BLaER1 (cell line): Measurements from ENCODE around the gene OR5I1.

Experiments used
- H3K27ac ChIP-seq: shearing (Covaris generic); formaldehyde crosslinking; 2 replicates; pipeline ENCODE4 v1.8.1; 2022
- H3K27me3 ChIP-seq: shearing (Covaris generic); formaldehyde crosslinking; 2 replicates; pipeline ENCODE4 v1.8.1; 2022
- H3K36me3 ChIP-seq: shearing (Covaris generic); formaldehyde crosslinking; 2 replicates; pipeline ENCODE4 v1.8.1; 2022
- H3K4me1 ChIP-seq: shearing (Covaris generic); formaldehyde crosslinking; 2 replicates; pipeline ENCODE4 v1.8.1; 2022
- H3K4me2 ChIP-seq: shearing (Covaris generic); formaldehyde crosslinking; 2 replicates; pipeline ENCODE4 v1.8.1; 2022
- H3K4me3 ChIP-seq: shearing (Covaris generic); formaldehyde crosslinking; 2 replicates; pipeline ENCODE4 v1.8.1; 2022
- H3K9ac ChIP-seq: shearing (Covaris generic); formaldehyde crosslinking; 2 replicates; pipeline ENCODE4 v1.8.1; 2022
- H3K9me3 ChIP-seq: shearing (Covaris generic); formaldehyde crosslinking; 2 replicates; pipeline ENCODE4 v1.8.1; 2022
- H4K20me1 ChIP-seq: shearing (Covaris generic); formaldehyde crosslinking; 2 replicates; pipeline ENCODE4 v1.8.1; 2022
- Cebpa-rat ChIP-seq: shearing (Covaris generic); IDR thresholded peaks from 2 replicates; pipeline ENCODE4 v1.8.1; 2022

The OR5I1 gene

GRCh38 chr11:55936300-55936699, at the start of gene OR5I1:
TSS of gene OR5I1 (minus strand) at chr11:55936400. CDS start at chr11:55936400, 0 bp downstream.
- Histone ChIP-seq H3K27me3 (no peaks in the 10 kb centered on the region), H3K9me3 (no peaks in the 10 kb centered on the region), H3K9ac (no peak within 1 kb of the TSS), H3K4me2 (no peak within 1 kb of the TSS), H3K4me3 (no peak within 1 kb of the TSS), H3K36me3 (no peaks in the 10 kb centered on the region), H4K20me1 (no peaks in the 10 kb centered on the region), H3K4me1 (no peaks in the 10 kb centered on the region), H3K27ac (no peak within 1 kb of the TSS)
- no peak for TF ChIP-seq Cebpa-rat

GRCh38 chr11:55970935-55971334, 34.7 kb upstream of the OR5I1 start:
- no peak overlapping the region for H3K27ac ChIP-seq
- no peak for TF ChIP-seq Cebpa-rat
- H3K4me3 ChIP-seq: no peak overlapping the region
- H3K9me3 ChIP-seq: no peaks in the 10 kb centered on the region
- H3K9ac ChIP-seq: no peak overlapping the region
- H3K27me3 ChIP-seq: no peaks in the 10 kb centered on the region
- H3K4me1 ChIP-seq: no peaks in the 10 kb centered on the region
- H3K4me2 ChIP-seq: no peak overlapping the region
- no peaks in the 10 kb centered on the region for H3K36me3 ChIP-seq
- no peaks in the 10 kb centered on the region for H4K20me1 ChIP-seq

- Histone ChIP-seq H3K9ac (no peak within 1 kb of the TSS), H3K9me3 (no peaks in the 10 kb centered on the region), H3K27ac (no peak within 1 kb of the TSS), H4K20me1 (no peaks in the 10 kb centered on the region), H3K27me3 (no peaks in the 10 kb centered on the region), H3K4me1 (no peaks in the 10 kb centered on the region), H3K4me2 (no peak within 1 kb of the TSS), H3K4me3 (no peak within 1 kb of the TSS), H3K36me3 (no peaks in the 10 kb centered on the region)
- TF ChIP-seq Cebpa-rat: no peak
Measured at GRCh38 chr11:55969845-55970244, 33.6 kb upstream of the OR5I1 start, which contains the start of gene OR10AG1. TSS of gene OR10AG1 (minus strand) at chr11:55969945. CDS start at chr11:55969907, 38 bp downstream.

GRCh38 chr11:55967914-55968313, 31.7 kb upstream of the OR5I1 start:
- H3K4me3 ChIP-seq: no peak overlapping the region
- H4K20me1 ChIP-seq: no peaks in the 10 kb centered on the region
- no peak for TF ChIP-seq Cebpa-rat
- H3K9me3 ChIP-seq: no peaks in the 10 kb centered on the region
- no peak overlapping the region for H3K4me2 ChIP-seq
- H3K36me3 ChIP-seq: no peaks in the 10 kb centered on the region
- H3K4me1 ChIP-seq: no peaks in the 10 kb centered on the region
- no peaks in the 10 kb centered on the region for H3K27me3 ChIP-seq
- H3K27ac ChIP-seq: no peak overlapping the region
- H3K9ac ChIP-seq: no peak overlapping the region

GRCh38 chr11:55966391-55966790, 30.2 kb upstream of the OR5I1 start:
- no peak overlapping the region for H3K27ac ChIP-seq
- no peaks in the 10 kb centered on the region for H3K4me1 ChIP-seq
- no peak overlapping the region for H3K9ac ChIP-seq
- TF ChIP-seq Cebpa-rat: no peak
- no peak overlapping the region for H3K4me3 ChIP-seq
- H3K4me2 ChIP-seq: no peak overlapping the region
- no peaks in the 10 kb centered on the region for H3K36me3 ChIP-seq
- no peaks in the 10 kb centered on the region for H4K20me1 ChIP-seq
- no peaks in the 10 kb centered on the region for H3K9me3 ChIP-seq
- no peaks in the 10 kb centered on the region for H3K27me3 ChIP-seq

GRCh38 chr11:55956521-55956920, 20.3 kb upstream of the OR5I1 start:
- Histone ChIP-seq H3K36me3 (no peaks in the 10 kb centered on the region), H4K20me1 (no peaks in the 10 kb centered on the region), H3K27ac (no peak overlapping the region), H3K4me3 (no peak overlapping the region), H3K9ac (no peak overlapping the region), H3K4me2 (no peak overlapping the region), H3K9me3 (0 out of 2 replicates have a peak, but pooled peaks cover 5% of the 10 kb centered on the region), H3K4me1 (no peaks in the 10 kb centered on the region), H3K27me3 (no peaks in the 10 kb centered on the region)
- TF ChIP-seq Cebpa-rat: no peak

- Histone ChIP-seq H3K4me1 (no peaks in the 10 kb centered on the region), H3K9ac (no peak overlapping the region), H3K27me3 (no peaks in the 10 kb centered on the region), H4K20me1 (no peaks in the 10 kb centered on the region), H3K36me3 (no peaks in the 10 kb centered on the region), H3K9me3 (no peaks in the 10 kb centered on the region), H3K4me2 (no peak overlapping the region), H3K4me3 (no peak overlapping the region), H3K27ac (no peak overlapping the region)
- no peak for TF ChIP-seq Cebpa-rat
Measured at GRCh38 chr11:55949330-55949729, 13.1 kb upstream of the OR5I1 start.

- H3K4me3 ChIP-seq: no peak overlapping the region
- no peak overlapping the region for H3K27ac ChIP-seq
- no peaks in the 10 kb centered on the region for H3K9me3 ChIP-seq
- H3K9ac ChIP-seq: no peak overlapping the region
- no peaks in the 10 kb centered on the region for H3K27me3 ChIP-seq
- no peaks in the 10 kb centered on the region for H3K4me1 ChIP-seq
- no peak for TF ChIP-seq Cebpa-rat
- no peaks in the 10 kb centered on the region for H4K20me1 ChIP-seq
- no peaks in the 10 kb centered on the region for H3K36me3 ChIP-seq
- no peak overlapping the region for H3K4me2 ChIP-seq
Measured at GRCh38 chr11:55942785-55943392, 6.7 kb upstream of the OR5I1 start.

- Histone ChIP-seq H3K9me3 (no peaks in the 10 kb centered on the region), H3K4me3 (no peak overlapping the region), H3K27me3 (no peaks in the 10 kb centered on the region), H3K4me1 (no peaks in the 10 kb centered on the region), H3K27ac (no peak overlapping the region), H4K20me1 (no peaks in the 10 kb centered on the region), H3K36me3 (no peaks in the 10 kb centered on the region), H3K9ac (no peak overlapping the region), H3K4me2 (no peak overlapping the region)
- no peak for TF ChIP-seq Cebpa-rat
Measured at GRCh38 chr11:55920537-55920936, 15.7 kb downstream of the OR5I1 start.

- no peaks in the 10 kb centered on the region for H3K4me1 ChIP-seq
- H3K36me3 ChIP-seq: no peaks in the 10 kb centered on the region
- no peak within 1 kb of the TSS for H3K4me2 ChIP-seq
- TF ChIP-seq Cebpa-rat: no peak
- H3K27me3 ChIP-seq: no peaks in the 10 kb centered on the region
- no peak within 1 kb of the TSS for H3K27ac ChIP-seq
- no peak within 1 kb of the TSS for H3K9ac ChIP-seq
- no peaks in the 10 kb centered on the region for H4K20me1 ChIP-seq
- H3K9me3 ChIP-seq: no peaks in the 10 kb centered on the region
- H3K4me3 ChIP-seq: no peak within 1 kb of the TSS
Measured at GRCh38 chr11:55914482-55914881, 21.7 kb downstream of the OR5I1 start, which contains the start of gene OR5W2. TSS of gene OR5W2 (minus strand) at chr11:55914582. CDS start at chr11:55914582, 0 bp downstream.

- H3K36me3 ChIP-seq: no peaks in the 10 kb centered on the region
- H3K9me3 ChIP-seq: no peaks in the 10 kb centered on the region
- no peaks in the 10 kb centered on the region for H4K20me1 ChIP-seq
- TF ChIP-seq Cebpa-rat: no peak
- H3K4me3 ChIP-seq: no peak overlapping the region
- no peak overlapping the region for H3K4me2 ChIP-seq
- H3K27ac ChIP-seq: no peak overlapping the region
- no peaks in the 10 kb centered on the region for H3K4me1 ChIP-seq
- no peaks in the 10 kb centered on the region for H3K27me3 ChIP-seq
- H3K9ac ChIP-seq: no peak overlapping the region
Measured at GRCh38 chr11:55902308-55902707, 33.9 kb downstream of the OR5I1 start.
